Fibroblast of pulmonary artery (primary cell): ENCODE results near the gene SIM1.

Source experiments
- DNase-seq: peaks from one replicate; pipeline ENCODE4 v3.0.0-alpha.2; 2010; ENCODE audit warnings: low read depth
- H3K4me3 ChIP-seq: replicated peaks from 2 replicates; pipeline ENCODE4 v1.5.1; 2011; ENCODE audit warnings: low read depth, mild to moderate bottlenecking, control low read depth, low read length, moderate library complexity
- CTCF ChIP-seq: IDR thresholded peaks from 2 replicates; pipeline ENCODE4 v1.5.1; 2011; ENCODE audit warnings: mild to moderate bottlenecking, control low read depth, low read length, inconsistent platforms; ENCODE audit errors: missing control alignments

Gene SIM1

GRCh38 chr6:100342830-100343229 lies 121.9 kb downstream of the SIM1 start:
- DNase-seq = peak; percentile 67
- no peak for TF ChIP-seq CTCF
- no peak overlapping the region for H3K4me3 ChIP-seq

- no peak for TF ChIP-seq CTCF
- no peak overlapping the region for H3K4me3 ChIP-seq
- no peak for DNase-seq
Observed at GRCh38 chr6:100339574-100340255, 125.0 kb downstream of the SIM1 start.

GRCh38 chr6:100338090-100338489 lies 126.6 kb downstream of the SIM1 start:
- DNase-seq = no peak
- no peak for TF ChIP-seq CTCF
- no peak overlapping the region for H3K4me3 ChIP-seq

GRCh38 chr6:100336876-100337275 lies 127.8 kb downstream of the SIM1 start:
- DNase-seq = no peak
- no peak for TF ChIP-seq CTCF
- no peak overlapping the region for H3K4me3 ChIP-seq

GRCh38 chr6:100335991-100336390 lies 128.7 kb downstream of the SIM1 start:
- no peak for TF ChIP-seq CTCF
- no peak overlapping the region for H3K4me3 ChIP-seq
- no peak for DNase-seq
